SJCRH30 (cell line): ENCODE data around the gene DNAJC30. TPM values are rescaled to one million over a fixed set of nuclear protein-coding genes. Genes with fewer than 3 reads are reported as not detected.
"Not testable (repeated sequence)": the region's sequence is repeated elsewhere in the genome, so short reads cannot be mapped to it uniquely, and the experiment has no call there.

Experiments
- DNase-seq, 2 experiments: peaks; one replicate each; pipeline ENCODE4 v3.0.0-alpha.2; 2015 to 2020
- H3K27ac ChIP-seq: fragments of 250-450 bp; sonication (Bioruptor Pico); 2 replicates; pipeline ENCODE4 v1.5.1; 2020; ENCODE audit warnings: mild to moderate bottlenecking, moderate library complexity
- H3K27me3 ChIP-seq: fragments of 250-450 bp; sonication (Bioruptor Pico); 2 replicates; pipeline ENCODE4 v1.5.1; 2020; ENCODE audit warnings: mild to moderate bottlenecking, moderate library complexity
- H3K36me3 ChIP-seq: fragments of 250-450 bp; sonication (Bioruptor Pico); 2 replicates; pipeline ENCODE4 v1.5.1; 2020; ENCODE audit warnings: mild to moderate bottlenecking, moderate library complexity
- H3K4me1 ChIP-seq: fragments of 250-450 bp; sonication (Bioruptor Pico); 2 replicates; pipeline ENCODE4 v1.5.1; 2020; ENCODE audit warnings: mild to moderate bottlenecking, moderate library complexity
- H3K4me3 ChIP-seq: fragments of 250-450 bp; sonication (Bioruptor Pico); 2 replicates; pipeline ENCODE4 v1.5.1; 2020; ENCODE audit warnings: mild to moderate bottlenecking, moderate library complexity
- H3K9me3 ChIP-seq: fragments of 250-450 bp; sonication (Bioruptor Pico); replicated peaks from 2 replicates; pipeline ENCODE4 v1.5.1; 2020; ENCODE audit warnings: mild to moderate bottlenecking, moderate library complexity
- total RNA-seq: library from RNA; depleted of rRNA; stranded (reverse); fragments of >200 nt; shearing (Covaris generic); gene quantifications from 2 replicates; pipeline ENCODE4 v1.2.3, GENCODE V29; 2014; rRNA removed

Gene DNAJC30
- 5.1 and 6.0 TPM in 2 replicates for total RNA-seq

DNA sequence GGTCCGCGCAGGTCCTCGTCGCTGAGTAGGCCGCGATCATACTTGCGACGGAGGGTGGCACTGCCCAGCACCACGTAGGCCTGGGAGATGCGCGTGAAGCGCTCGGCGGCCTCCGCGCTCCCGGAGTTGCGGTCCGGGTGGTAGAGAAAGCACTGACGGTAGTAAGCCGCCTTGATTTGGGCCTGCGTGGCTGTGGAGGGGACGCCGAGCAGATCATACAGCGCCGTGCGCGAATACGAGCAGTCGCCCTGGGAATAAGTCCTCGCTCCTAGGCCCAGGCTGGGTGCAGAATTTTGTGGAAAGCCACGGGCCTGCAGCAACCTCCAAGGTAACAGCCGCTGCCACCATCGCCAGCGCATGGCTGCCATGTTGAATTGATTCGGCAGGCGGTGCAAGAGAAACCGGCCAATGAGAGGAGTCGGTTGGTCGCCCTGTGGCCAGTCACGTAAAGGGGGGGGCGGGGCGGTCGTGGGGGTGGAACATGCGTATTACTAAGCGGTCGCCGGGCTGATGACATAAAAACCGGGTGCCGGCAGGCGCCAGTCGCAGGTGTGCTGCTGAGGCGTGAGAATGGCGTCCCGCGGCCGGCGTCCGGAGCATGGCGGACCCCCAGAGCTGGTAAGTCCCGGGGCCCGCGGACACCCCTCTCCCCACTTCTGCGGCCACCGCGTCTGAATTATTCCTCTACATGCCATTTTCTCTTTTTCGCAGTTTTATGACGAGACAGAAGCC is at the start of gene DNAJC30, which contains the start of gene BUD23:
DNAJC30 (minus strand) TSS at position 398 of the 732 bp plus-strand sequence; CDS start at position 368, 30 bp downstream.
BUD23 (plus strand) TSS at position 542 of the 732 bp plus-strand sequence; CDS start at position 571, 29 bp downstream.
- DNase-seq: peak; percentile 98 to 99
- Histone ChIP-seq H3K36me3 (peaks cover 12% of the 10 kb centered on the region), H3K27me3 (no peaks in the 10 kb centered on the region), H3K4me3 (peak within 1 kb of the TSS; percentile 95), H3K27ac (peak within 1 kb of the TSS; percentile 76), H3K9me3 (no peaks in the 10 kb centered on the region), H3K4me1 (peaks cover 6% of the 10 kb centered on the region)

DNA sequence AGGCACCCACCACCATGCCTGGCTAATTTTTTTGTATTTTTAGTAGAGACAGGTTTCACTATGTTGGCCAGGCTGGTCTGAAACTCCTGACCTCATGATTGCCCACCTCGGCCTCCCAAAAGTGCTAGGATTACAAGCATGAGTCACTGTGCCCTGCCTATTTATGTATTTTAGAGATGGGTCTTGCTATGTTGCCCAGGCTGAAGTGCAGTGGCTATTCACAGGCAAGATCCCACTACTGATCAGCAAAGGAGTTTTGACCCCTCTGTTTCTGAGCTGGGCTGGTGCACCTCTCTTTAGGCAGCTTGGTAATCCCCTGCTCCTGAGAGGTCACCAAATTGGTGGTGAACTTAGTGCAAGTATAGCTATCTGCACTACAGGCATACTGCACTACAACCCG is 49.1 kb upstream of the DNAJC30 start:
- Histone ChIP-seq H3K27me3 (no peaks in the 10 kb centered on the region), H3K4me1 (no peaks in the 10 kb centered on the region), H3K36me3 (no peaks in the 10 kb centered on the region; the same call in 1 of the 2 replicates), H3K9me3 (no peaks in the 10 kb centered on the region), H3K27ac (no peak overlapping the region), H3K4me3 (no peak overlapping the region)
- DNase-seq: no peak

DNA sequence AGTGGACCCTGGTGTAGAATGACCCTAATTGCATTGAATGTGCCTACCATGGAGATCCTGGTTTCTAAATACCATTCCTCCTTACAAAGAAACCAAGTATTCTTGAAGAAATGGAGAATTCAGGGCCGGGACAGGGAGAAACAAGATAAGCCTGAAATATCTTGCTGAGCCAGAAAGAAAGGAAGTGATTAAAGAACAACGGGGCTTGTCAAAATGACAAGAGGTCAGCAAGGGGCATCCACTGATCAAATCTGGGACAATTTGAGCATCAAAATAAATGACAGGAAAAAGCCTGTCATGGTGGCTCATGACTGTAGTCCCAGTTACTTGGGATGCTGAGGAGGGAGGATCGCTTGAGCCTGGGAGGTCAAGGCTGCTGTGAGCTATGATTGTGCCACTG is 47.2 kb upstream of the DNAJC30 start:
- no peak overlapping the region for H3K27ac ChIP-seq
- no peak overlapping the region for H3K4me3 ChIP-seq
- H3K36me3 ChIP-seq: no peaks in the 10 kb centered on the region
- DNase-seq: no peak
- H3K4me1 ChIP-seq: no peaks in the 10 kb centered on the region
- H3K27me3 ChIP-seq: no peaks in the 10 kb centered on the region
- H3K9me3 ChIP-seq: no peaks in the 10 kb centered on the region

DNA sequence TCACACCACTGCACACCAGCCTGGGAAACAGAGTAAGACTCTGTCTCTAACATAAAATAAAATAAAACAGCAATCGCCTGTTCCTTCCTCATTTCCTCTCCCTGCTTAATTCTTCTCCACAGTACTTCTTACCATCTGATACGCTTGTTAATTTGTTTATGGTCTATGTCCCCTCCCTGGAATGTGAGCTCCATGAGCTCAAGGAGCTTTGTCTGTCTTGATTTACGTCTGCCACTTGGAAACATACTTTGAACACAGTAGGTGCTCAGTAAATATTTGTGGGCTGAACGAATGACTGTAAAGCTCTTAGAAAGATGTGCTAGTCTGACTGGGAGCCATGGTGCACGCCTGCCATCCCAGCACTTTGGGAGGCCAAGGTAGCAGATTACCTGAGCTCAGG is 45.3 kb upstream of the DNAJC30 start:
- Histone ChIP-seq H3K36me3 (no peaks in the 10 kb centered on the region), H3K9me3 (no peaks in the 10 kb centered on the region), H3K4me1 (no peaks in the 10 kb centered on the region), H3K27ac (no peak overlapping the region), H3K4me3 (no peak overlapping the region), H3K27me3 (no peaks in the 10 kb centered on the region)
- no peak for DNase-seq

DNA sequence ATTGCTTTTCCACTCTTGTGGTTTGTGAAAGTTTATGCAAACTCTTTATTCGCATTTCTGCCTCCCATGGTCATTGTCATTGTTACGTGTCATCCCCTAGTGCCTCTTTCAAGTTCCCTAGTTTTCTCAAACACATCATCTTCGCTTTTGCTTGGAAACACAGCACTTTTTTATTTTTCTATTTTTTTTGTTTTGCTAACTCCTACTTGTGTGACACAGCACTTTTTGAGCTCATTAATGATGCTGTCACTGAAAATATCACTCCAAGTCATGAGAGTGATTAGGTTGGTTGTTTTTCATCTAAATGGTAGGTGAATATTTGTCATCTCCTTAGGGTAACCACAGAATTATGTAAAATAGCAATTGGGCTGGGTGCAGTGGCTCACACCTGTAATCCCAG is 44.7 kb upstream of the DNAJC30 start:
- Histone ChIP-seq H3K36me3 (no peaks in the 10 kb centered on the region), H3K27ac (no peak overlapping the region), H3K4me1 (no peaks in the 10 kb centered on the region), H3K9me3 (no peaks in the 10 kb centered on the region), H3K4me3 (no peak overlapping the region), H3K27me3 (no peaks in the 10 kb centered on the region)
- no peak for DNase-seq

DNA sequence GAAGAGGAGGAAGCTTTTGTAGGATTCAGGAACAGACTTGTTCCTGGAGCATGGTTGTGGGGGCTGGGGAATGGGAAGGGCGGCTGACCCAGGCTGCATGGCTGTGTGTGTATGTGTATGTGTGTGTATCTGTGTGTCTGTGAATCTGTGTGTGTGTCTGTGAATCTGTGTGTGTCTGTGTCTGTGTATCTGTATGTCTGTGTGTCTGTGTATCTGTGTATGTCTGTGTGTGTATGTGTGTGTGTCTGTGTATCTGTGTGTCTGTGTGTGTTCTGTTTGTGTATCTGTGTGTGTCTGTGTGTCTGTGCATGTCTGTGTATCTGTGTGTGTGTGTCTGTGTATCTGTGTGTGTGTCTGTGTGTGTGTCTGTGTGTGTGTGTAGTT is 42.8 kb upstream of the DNAJC30 start:
- no peak overlapping the region for H3K27ac ChIP-seq
- H3K4me3 ChIP-seq: no peak overlapping the region
- H3K9me3 ChIP-seq: no peaks in the 10 kb centered on the region
- H3K4me1 ChIP-seq: peaks cover 3% of the 10 kb centered on the region; the same call in 1 of the 2 replicates
- no peaks in the 10 kb centered on the region for H3K36me3 ChIP-seq
- no peaks in the 10 kb centered on the region for H3K27me3 ChIP-seq
- no peak for DNase-seq

DNA sequence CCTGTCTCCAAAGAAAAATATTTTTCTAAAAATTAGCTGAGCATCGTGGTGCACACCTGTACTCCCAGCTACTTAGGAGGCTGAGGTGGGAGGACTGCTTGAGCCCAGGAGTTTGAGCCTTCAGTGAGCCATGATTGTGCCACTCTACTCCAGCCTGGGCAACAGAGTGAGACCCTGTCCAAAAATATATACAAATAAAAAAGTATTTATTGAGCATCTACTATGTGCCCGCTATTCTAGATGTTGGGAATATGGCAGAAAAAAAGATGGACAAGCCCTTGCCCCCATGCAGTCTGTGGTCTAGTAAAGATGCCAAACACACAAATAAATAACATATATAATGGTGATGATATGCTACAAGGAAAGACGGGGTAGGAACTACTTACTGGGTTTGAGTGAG is 40.6 kb upstream of the DNAJC30 start:
- no peak for DNase-seq
- no peaks in the 10 kb centered on the region for H3K27me3 ChIP-seq

DNA sequence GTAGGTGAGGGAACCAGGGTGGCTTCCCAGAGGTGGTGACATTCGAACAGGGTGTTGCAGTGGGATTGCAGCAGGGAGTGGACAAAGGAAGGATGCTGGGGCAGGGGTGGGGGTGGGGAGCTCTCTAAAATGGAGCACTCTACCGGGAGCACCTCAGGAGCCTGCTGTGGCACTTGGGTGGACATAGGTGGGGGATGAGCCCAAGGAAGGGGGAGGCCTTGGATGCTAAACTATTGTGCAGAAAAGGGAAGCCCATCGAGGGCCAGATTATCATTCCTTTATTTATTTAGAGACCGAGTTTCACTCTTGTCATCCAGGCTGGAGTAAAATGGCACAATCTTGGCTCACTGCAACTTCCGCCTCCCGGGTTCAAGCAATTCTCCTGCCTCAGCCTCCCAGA is 39.5 kb upstream of the DNAJC30 start:
- Histone ChIP-seq H3K36me3 (no peaks in the 10 kb centered on the region), H3K4me1 (peaks cover 15% of the 10 kb centered on the region), H3K4me3 (no peak overlapping the region), H3K27me3 (no peaks in the 10 kb centered on the region), H3K9me3 (no peaks in the 10 kb centered on the region), H3K27ac (no peak overlapping the region)
- no peak for DNase-seq

More for the DNA sequence above, 40.6 kb upstream of the DNAJC30 start:
- H3K36me3 ChIP-seq: no peaks in the 10 kb centered on the region
- H3K4me3 ChIP-seq: no peak overlapping the region
- H3K27ac ChIP-seq: no peak overlapping the region
- H3K9me3 ChIP-seq: no peaks in the 10 kb centered on the region
- H3K4me1 ChIP-seq: peaks cover 5% of the 10 kb centered on the region; the same call in 1 of the 2 replicates

DNA sequence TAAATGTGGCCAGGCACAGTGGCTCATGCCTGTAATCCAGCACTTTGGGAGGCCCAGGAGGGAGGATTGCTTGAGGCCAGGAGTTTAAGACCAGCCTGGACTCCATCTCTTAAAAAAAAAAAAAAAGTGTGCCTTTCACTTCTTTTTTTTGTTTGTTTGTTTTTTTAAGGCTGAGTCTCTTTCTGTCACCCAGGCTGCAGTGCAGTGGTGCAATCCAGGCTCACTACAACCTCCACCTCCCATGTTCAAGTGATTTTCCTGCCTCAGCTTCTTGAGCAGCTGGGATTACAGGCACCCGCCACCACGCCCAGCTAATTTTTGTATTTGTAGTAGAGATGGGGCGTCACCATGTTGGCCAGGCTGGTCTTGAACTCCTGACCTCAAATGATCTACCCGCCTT is 38.9 kb upstream of the DNAJC30 start:
- H3K9me3 ChIP-seq, H3K4me3 ChIP-seq, H3K27ac ChIP-seq, H3K27me3 ChIP-seq, H3K36me3 ChIP-seq, DNase-seq: not testable (repeated sequence)
- H3K4me1 ChIP-seq: peaks cover 21% of the 10 kb centered on the region

DNA sequence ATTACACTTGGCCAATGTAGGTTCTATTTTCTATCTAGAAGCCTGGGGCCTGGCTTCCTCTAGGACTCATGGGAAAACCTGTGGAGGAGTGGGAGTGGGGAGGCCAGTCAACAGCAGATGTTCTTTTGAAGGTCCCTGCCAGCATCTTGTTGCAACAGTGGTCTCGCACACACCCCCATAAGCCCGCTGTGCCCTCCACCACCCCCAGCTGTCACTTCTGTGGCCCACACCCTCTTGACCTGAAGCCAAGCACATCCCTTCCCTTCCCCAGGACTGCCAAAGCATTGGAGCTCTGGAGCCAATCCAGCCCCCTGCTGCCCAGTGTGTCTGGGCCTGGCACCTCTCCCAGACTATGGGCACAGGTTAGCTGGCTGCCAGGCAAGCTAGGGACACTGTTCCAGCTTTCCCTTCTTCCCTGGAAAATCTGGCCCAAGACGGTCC is 38.1 kb upstream of the DNAJC30 start:
- Histone ChIP-seq H3K4me1 (peaks cover 26% of the 10 kb centered on the region), H3K4me3 (no peak overlapping the region), H3K9me3 (no peaks in the 10 kb centered on the region), H3K27me3 (no peaks in the 10 kb centered on the region), H3K36me3 (no peaks in the 10 kb centered on the region), H3K27ac (no peak overlapping the region)
- DNase-seq: peak; percentile 71 to 74

DNA sequence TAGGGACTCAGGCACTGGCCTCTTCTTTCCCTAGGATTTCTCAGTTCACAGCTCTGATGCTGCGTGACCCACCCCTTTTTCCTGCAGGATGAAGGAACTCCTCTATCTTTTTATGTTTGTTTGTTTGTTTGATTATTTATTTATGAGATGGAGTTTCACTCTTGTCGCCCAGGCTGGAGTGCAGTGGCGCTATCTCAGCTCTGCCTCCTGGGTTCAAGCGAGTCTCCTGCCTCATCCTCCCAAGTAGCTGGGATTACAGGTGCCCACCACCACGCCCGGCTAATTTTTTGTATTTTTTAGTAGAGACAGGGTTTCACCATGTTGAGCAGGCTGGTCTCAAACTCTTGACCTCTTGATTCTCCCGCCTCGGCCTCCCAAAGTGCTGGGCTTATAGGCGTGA is 37.2 kb upstream of the DNAJC30 start:
- not testable (repeated sequence) for H3K27me3 ChIP-seq, H3K9me3 ChIP-seq, H3K27ac ChIP-seq, H3K4me3 ChIP-seq, DNase-seq, H3K36me3 ChIP-seq
- peaks cover 32% of the 10 kb centered on the region for H3K4me1 ChIP-seq

DNA sequence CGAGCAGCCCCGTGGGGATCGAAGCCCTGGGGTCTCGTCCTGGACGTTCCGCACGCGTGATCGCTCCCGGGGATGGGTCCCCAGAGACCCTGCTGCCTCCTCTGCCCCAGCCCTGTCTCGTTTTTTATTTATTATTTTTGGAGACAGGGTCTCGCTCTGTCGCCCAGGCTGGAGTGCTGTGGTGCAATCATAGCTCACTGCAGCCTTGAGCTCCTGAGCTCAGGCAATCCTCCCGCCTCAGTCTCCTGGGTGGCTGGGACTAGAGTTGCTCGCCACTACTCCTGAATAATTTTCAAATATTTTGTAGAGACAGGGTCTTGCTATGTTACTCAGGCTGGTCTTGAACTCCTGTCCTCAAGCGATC is 36.5 kb upstream of the DNAJC30 start:
- H3K9me3 ChIP-seq: no peaks in the 10 kb centered on the region
- no peaks in the 10 kb centered on the region for H3K27me3 ChIP-seq
- peaks cover 39% of the 10 kb centered on the region for H3K4me1 ChIP-seq
- H3K27ac ChIP-seq: no peak overlapping the region
- no peaks in the 10 kb centered on the region for H3K36me3 ChIP-seq
- DNase-seq: no peak
- peak overlapping the region; percentile 88 for H3K4me3 ChIP-seq

DNA sequence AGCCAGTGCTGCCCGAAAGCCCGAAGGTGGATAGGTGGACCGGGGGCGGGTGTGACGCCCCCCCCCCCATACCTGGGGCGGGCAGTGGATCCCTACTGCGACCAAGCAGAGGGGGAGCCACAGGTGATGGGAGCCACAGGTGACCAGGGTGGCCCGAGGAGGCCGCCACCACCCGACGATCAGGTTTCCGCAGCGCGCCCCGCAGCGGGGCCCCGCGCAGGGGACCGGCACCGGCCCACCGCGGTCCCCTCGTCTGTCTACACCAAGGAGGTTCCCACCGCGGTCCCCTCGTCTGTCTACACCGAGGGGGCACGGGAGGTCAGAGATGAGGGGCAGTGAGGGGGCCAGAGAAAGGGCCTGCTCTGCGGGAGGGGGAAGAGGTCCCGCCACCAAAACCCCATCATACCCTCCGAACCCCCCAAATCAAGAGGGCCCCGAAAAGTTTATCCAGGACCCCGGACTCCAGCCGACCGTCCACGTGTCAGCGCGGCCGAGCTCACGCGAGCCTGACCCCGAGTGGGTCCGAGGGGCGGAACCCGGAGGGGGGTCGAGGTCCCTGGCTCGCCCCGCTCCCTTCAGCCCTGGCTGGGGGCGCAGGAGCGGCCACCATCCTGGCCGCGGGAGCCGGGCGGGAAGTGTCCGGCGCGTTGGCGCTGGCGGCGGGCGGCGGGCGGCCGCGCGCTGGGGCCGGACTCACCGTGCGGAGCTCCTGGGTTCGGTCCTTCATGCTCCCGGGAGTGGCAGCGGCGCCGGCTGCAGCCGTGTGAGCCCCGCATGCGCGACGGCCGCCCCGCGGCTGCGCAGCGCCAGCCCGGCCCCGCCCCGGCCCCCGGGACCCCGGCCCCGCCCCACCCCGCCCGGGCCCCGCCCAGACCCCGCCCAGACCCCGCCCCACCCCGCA is 35.9 kb upstream of the DNAJC30 start, which contains the start of gene STX1A:
STX1A (minus strand) TSS at position 765 of the 901 bp plus-strand sequence; CDS start at position 727, 38 bp downstream.
- H3K4me1 ChIP-seq: peaks cover 39% of the 10 kb centered on the region
- H3K9me3 ChIP-seq: no peaks in the 10 kb centered on the region
- peak within 1 kb of the TSS; percentile 88 for H3K4me3 ChIP-seq
- peak; percentile 78 to 80 for DNase-seq
- no peaks in the 10 kb centered on the region for H3K27me3 ChIP-seq
- no peak within 1 kb of the TSS for H3K27ac ChIP-seq
- no peaks in the 10 kb centered on the region for H3K36me3 ChIP-seq

DNA sequence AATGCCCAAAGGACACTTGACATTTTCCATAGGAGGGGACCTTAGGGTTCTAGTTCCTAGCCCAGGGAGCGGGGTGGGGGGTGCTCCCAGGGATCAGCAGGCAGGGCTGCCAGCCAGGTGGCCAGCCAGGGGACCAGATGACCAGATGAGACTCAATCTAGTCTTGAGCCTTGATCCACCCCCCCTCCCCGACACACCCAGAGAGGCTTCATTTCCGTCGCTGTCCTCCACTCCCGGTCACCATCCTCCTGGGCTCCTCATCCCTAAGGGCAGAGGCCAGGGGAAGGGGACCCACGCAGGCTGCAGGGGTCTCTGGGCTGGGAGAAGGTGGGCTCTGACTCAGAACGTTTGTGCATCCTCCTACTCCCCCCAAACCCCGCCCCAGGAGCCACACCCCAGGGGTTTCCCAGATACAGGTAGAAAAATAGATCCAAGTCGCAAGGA is 35.2 kb upstream of the DNAJC30 start:
- Histone ChIP-seq H3K9me3 (no peaks in the 10 kb centered on the region), H3K27ac (no peak overlapping the region), H3K27me3 (no peaks in the 10 kb centered on the region), H3K36me3 (no peaks in the 10 kb centered on the region), H3K4me3 (peak overlapping the region; percentile 88), H3K4me1 (peaks cover 39% of the 10 kb centered on the region)
- no peak for DNase-seq

DNA sequence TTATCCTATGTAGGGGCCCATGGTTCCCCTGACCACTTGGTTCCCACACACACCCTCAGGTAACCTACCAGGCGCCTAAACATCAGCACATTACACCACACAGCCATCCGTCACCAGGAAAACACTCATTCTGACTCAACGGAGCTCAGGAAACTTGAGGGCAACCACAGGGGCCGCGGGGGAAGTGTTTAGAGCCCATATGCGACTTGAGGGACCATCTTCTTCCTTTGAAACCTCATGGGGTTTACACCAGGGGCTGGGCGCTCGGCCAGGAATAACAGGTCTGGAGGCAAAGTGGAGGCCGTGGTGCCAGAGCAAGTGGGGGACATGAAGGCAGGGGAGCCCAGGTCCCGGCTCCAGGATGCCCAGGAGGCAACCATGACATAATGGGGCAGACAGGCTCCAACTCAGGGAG is 34.7 kb upstream of the DNAJC30 start:
- peak in 1 of 2 experiments; percentile 31 for DNase-seq
- Histone ChIP-seq H3K27me3 (no peaks in the 10 kb centered on the region), H3K9me3 (no peaks in the 10 kb centered on the region), H3K36me3 (no peaks in the 10 kb centered on the region), H3K4me3 (no peak overlapping the region), H3K27ac (no peak overlapping the region), H3K4me1 (peaks cover 39% of the 10 kb centered on the region)
